ENCODE data around the gene NPL.
A peak's percentile ranks its signal among the peaks of the same experiment; 100 is the strongest.

Gene NPL

GRCh38 chr1:182835806-182836205 lies 46.2 kb downstream of the NPL start:
- Histone ChIP-seq H3K27ac (ENCODE audit: extremely low read depth, low read depth, low read length) (no peak overlapping the region), H3K9me3 (ENCODE audit: control insufficient read depth, insufficient read depth, low read depth, low read length) (no peaks in the 10 kb centered on the region), H3K36me3 (ENCODE audit: control insufficient read depth in 2 of 2, insufficient read depth in 1 of 2, low read length in 2 of 2) (peaks cover under 1 to 5% of the 10 kb centered on the region in 2 experiments; a peak in 2 of 3 replicates), H3K4me3 (ENCODE audit: low read depth, low read length) (no peak overlapping the region), H3K4me1 (ENCODE audit: control insufficient read depth, insufficient read depth, low read length) (no peaks in the 10 kb centered on the region)
- ChIA-PET POLR2A (no interaction called here), CTCF (interaction anchor here (0.6 kb wide), 1 partner anchor 685 kb away, joined by 3 read pairs; no protein-coding TSS in a partner anchor)
- TF ChIP-seq ZNF510 (tag by site-specific recombination; IDR thresholded peaks at IDR 0.05; ENCODE audit: insufficient replicate concordance) = no peak
- TF ChIP-seq KLF1 (tag by site-specific recombination; IDR thresholded peaks at IDR 0.05) = no peak
- TF ChIP-seq ZNF792 (tag by site-specific recombination; IDR thresholded peaks at IDR 0.05) = no peak
- no peak for TF ChIP-seq ZNF791 (tag by site-specific recombination; IDR thresholded peaks at IDR 0.05)
- no peak for TF ChIP-seq ZBTB6 (tag by site-specific recombination; IDR thresholded peaks at IDR 0.05)
- no peak for TF ChIP-seq ZNF18 (tag by site-specific recombination; IDR thresholded peaks at IDR 0.05)
- no peak for TF ChIP-seq ZNF248 (tag by site-specific recombination; IDR thresholded peaks at IDR 0.05)
- no peak for TF ChIP-seq ZNF530 (tag by site-specific recombination; IDR thresholded peaks at IDR 0.05; ENCODE audit: low read depth)
- TF ChIP-seq AEBP2 (tag by site-specific recombination; IDR thresholded peaks at IDR 0.05; ENCODE audit: borderline replicate concordance) = no peak
- no peak for TF ChIP-seq ZBTB44 (tag by site-specific recombination; IDR thresholded peaks at IDR 0.05)

DNA sequence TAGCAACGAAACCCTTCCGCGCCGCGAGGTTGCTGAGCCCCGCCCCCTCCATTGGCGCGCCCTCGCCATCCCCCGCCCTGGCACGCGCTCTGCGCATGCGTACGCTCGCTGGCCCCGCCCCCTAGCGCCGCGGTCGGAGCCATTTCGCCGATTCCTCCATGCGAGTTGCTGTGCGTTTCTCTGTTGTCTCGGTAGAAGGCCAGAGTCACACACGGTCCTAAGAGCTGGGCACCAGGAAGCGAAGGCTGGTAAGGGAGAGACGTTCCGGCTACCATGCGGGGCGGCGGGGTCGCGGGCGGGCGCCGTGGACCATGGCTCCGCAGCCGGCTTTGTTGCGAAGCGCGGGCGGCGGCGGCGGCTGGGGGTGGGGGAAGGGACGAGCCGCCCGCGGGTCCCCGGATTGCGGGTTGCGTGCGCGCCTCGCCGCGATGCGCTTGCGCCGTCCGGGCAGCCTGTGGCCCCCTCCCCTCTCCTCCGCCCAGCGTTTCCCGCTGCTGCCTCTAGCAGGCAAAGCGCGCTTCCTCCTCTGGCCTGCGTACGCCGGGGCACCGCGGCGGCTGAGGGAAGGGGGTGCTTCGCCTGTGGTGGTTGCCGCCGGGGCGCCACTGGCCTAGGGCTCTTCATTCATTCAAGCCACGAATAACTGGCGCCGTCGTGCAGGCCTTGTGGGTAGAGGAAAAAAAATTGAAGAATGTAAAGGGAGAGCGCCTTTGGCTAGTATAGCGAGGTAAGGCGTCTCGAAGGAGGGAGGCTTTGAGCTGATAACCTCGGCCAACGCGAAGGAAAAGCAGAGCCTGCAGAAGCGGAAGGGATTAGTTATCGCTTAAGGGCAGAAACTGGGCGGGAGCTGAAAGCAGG lies 49.9 kb downstream of the NPL start, which contains the start of gene DHX9:
TSS of gene DHX9 (plus strand) at position 139 of the 858 bp plus-strand sequence. CDS start 3,220 bp downstream, outside the sequence.
- peak within 1 kb of the TSS; percentile 90 for H3K4me3 ChIP-seq (ENCODE audit: low read depth, low read length)
- H3K36me3 ChIP-seq (ENCODE audit: control insufficient read depth in 2 of 2, insufficient read depth in 1 of 2, low read length in 2 of 2) = peaks cover 22 to 32% of the 10 kb centered on the region in 2 experiments
- CTCF ChIA-PET = interaction anchor here (0.6 to 1.3 kb wide), 4 partner anchors 104 to 1163 kb away, joined by 3 to 4 read pairs (median 4); no protein-coding TSS in a partner anchor
- no peaks in the 10 kb centered on the region; the same call in none of the 2 replicates for H3K4me1 ChIP-seq (ENCODE audit: control insufficient read depth, insufficient read depth, low read length)
- H3K27ac ChIP-seq (ENCODE audit: extremely low read depth, low read depth, low read length) = peak within 1 kb of the TSS; percentile 95
- POLR2A ChIA-PET = interaction anchor here (0.6 to 1.0 kb wide), 2 partner anchors 37 to 43 kb away, joined by 3 to 4 read pairs; no protein-coding TSS in a partner anchor
- no peaks in the 10 kb centered on the region for H3K9me3 ChIP-seq (ENCODE audit: control insufficient read depth, insufficient read depth, low read depth, low read length)
- TF ChIP-seq ZNF48 (tag by site-specific recombination; IDR thresholded peaks at IDR 0.05) = no peak
- TF ChIP-seq, protein P1, sequence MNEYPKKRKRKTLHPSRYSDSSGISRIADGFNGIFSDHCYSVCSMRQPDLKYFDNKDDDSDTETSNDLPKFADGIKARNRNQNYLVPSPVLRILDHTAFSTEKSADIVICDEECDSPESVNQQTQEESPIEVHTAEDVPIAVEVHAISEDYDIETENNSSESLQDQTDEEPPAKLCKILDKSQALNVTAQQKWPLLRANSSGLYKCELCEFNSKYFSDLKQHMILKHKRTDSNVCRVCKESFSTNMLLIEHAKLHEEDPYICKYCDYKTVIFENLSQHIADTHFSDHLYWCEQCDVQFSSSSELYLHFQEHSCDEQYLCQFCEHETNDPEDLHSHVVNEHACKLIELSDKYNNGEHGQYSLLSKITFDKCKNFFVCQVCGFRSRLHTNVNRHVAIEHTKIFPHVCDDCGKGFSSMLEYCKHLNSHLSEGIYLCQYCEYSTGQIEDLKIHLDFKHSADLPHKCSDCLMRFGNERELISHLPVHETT (tag by site-specific recombination; IDR thresholded peaks at IDR 0.05) = no peak
- TF ChIP-seq, protein P2, sequence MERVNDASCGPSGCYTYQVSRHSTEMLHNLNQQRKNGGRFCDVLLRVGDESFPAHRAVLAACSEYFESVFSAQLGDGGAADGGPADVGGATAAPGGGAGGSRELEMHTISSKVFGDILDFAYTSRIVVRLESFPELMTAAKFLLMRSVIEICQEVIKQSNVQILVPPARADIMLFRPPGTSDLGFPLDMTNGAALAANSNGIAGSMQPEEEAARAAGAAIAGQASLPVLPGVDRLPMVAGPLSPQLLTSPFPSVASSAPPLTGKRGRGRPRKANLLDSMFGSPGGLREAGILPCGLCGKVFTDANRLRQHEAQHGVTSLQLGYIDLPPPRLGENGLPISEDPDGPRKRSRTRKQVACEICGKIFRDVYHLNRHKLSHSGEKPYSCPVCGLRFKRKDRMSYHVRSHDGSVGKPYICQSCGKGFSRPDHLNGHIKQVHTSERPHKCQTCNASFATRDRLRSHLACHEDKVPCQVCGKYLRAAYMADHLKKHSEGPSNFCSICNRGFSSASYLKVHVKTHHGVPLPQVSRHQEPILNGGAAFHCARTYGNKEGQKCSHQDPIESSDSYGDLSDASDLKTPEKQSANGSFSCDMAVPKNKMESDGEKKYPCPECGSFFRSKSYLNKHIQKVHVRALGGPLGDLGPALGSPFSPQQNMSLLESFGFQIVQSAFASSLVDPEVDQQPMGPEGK (tag by site-specific recombination; IDR thresholded peaks at IDR 0.05) = 0 out of 2 replicates have a peak, but pooled peaks have one; percentile 23
- 0 out of 2 replicates have a peak, but pooled peaks have one; percentile 81 for TF ChIP-seq PBX3 (CRISPR knock-in tag; IDR thresholded peaks at IDR 0.05)
- no peak; the same call in 1 of the 2 replicates for TF ChIP-seq ZNF146 (tag by site-specific recombination; IDR thresholded peaks at IDR 0.05)
- 0 out of 2 replicates have a peak, but pooled peaks have one; percentile 60 for TF ChIP-seq ZBTB1 (tag by site-specific recombination; IDR thresholded peaks at IDR 0.05)
- no peak for TF ChIP-seq ZNF776 (tag by site-specific recombination; IDR thresholded peaks at IDR 0.05; ENCODE audit: borderline replicate concordance)
- no peak for TF ChIP-seq ZBTB49 (tag by site-specific recombination; IDR thresholded peaks at IDR 0.05; ENCODE audit: low read depth)

All from HEK293 (cell line).